Lower leg skin (tissue), 4 donors: Measurements from ENCODE around the gene TMIE. TPM values are rescaled to one million over a fixed set of nuclear protein-coding genes. Genes with fewer than 3 reads are reported as not detected.

Experiments used
- DNase-seq, 2 donors: peaks; one replicate each; pipeline ENCODE4 v3.0.0-alpha.2; 2019; ENCODE audit warnings: low spot score in 2 of 2
- H3K4me3 ChIP-seq: fragments of 200-600 bp; sonication (generic); 2 replicates; pipeline ENCODE4 v1.5.1; 2017; ENCODE audit warnings: mild to moderate bottlenecking, low read depth; ENCODE audit not compliant: poor library complexity, severe bottlenecking
- POLR2A ChIP-seq, 2 donors: fragments of 450-650 bp; IDR thresholded peaks; one replicate each; pipeline ENCODE4 v1.6.1; 2016 to 2017; ENCODE audit warnings: antibody characterized with exemption in 2 of 2, mild to moderate bottlenecking in 1 of 2, moderate library complexity in 1 of 2
- WGBS, 2 donors: methylation state at CpG; one replicate each; pipeline ENCODE4 v1.1.5; 2018; 5-methylcytosine and 5-hydroxymethylcytosine counted together
- intact Hi-C: fragments of 100-400 bp; cut with DNase I; formaldehyde crosslinking; loops from one replicate; pipeline ENCODE4 v1.15.0; 2023; ENCODE audit warnings: low total_unique reads
- total RNA-seq, 4 donors: library from RNA; depleted of rRNA; stranded (reverse); fragments of >200 nt; gene quantifications; one replicate each; pipeline ENCODE4 v1.1.0, GENCODE V29; 2016
- TF ChIP-seq, protein P1 (sequence below), 3 donors: fragments of 450-650 bp; IDR thresholded peaks; one replicate each; pipeline ENCODE4 v1.5.1; 2016; ENCODE audit warnings: antibody characterized with exemption in 3 of 3, mild to moderate bottlenecking in 3 of 3, moderate library complexity in 2 of 3

The TMIE gene
- total RNA-seq, 4 donors from 2014 or later: 0.37 to 1.1 (median 0.67) TPM

DNA sequence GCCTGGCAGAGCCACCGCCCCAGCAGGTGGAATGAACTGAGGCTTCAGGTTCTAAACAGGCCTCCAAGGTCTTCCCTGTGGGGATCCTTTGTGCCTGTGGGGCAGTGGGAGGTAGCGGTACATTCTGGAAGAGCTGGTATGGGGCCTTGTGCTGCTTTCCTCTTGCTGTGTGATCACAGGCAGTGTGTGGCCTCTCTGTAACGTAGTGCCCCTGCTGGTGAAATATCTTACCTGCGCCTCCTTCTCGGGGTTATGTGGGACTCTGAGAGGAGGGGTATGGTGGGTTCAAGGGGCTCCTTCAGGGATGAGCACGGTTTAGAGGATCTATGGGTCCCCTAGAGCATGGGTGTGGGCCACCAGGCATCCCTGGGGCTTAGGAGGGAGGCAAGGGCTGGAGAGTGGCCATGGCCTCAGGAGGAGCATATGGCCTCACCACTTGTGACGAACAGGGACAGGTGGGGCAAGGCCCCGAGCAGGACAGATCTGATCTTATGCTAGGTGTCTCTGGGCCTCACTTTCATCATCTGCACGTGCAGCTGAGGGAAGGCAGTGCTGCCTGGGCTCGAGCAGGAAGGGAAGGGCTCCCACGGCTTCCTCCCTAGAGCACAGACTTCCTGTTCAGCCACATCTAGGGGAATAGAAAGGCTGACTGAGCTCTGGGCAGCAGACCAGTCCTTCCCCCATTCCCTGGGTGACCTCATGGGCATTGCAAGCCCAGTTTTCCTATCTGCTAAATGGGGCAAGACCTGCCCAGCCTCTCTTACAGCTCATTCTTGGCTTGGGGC is 5.8 kb upstream of the TMIE start:
- H3K4me3 ChIP-seq: no peak overlapping the region
- peak in 1 of 2 donors; percentile 72 for DNase-seq
- TF ChIP-seq, protein P1, sequence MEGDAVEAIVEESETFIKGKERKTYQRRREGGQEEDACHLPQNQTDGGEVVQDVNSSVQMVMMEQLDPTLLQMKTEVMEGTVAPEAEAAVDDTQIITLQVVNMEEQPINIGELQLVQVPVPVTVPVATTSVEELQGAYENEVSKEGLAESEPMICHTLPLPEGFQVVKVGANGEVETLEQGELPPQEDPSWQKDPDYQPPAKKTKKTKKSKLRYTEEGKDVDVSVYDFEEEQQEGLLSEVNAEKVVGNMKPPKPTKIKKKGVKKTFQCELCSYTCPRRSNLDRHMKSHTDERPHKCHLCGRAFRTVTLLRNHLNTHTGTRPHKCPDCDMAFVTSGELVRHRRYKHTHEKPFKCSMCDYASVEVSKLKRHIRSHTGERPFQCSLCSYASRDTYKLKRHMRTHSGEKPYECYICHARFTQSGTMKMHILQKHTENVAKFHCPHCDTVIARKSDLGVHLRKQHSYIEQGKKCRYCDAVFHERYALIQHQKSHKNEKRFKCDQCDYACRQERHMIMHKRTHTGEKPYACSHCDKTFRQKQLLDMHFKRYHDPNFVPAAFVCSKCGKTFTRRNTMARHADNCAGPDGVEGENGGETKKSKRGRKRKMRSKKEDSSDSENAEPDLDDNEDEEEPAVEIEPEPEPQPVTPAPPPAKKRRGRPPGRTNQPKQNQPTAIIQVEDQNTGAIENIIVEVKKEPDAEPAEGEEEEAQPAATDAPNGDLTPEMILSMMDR (IDR thresholded peaks at IDR 0.05): no peak
- no peak for TF ChIP-seq POLR2A (IDR thresholded peaks at IDR 0.05)
- WGBS, 2 donors: 57% methylated on average over 11 of the region's 11 CpGs
- intact Hi-C loops: no loop called here

DNA sequence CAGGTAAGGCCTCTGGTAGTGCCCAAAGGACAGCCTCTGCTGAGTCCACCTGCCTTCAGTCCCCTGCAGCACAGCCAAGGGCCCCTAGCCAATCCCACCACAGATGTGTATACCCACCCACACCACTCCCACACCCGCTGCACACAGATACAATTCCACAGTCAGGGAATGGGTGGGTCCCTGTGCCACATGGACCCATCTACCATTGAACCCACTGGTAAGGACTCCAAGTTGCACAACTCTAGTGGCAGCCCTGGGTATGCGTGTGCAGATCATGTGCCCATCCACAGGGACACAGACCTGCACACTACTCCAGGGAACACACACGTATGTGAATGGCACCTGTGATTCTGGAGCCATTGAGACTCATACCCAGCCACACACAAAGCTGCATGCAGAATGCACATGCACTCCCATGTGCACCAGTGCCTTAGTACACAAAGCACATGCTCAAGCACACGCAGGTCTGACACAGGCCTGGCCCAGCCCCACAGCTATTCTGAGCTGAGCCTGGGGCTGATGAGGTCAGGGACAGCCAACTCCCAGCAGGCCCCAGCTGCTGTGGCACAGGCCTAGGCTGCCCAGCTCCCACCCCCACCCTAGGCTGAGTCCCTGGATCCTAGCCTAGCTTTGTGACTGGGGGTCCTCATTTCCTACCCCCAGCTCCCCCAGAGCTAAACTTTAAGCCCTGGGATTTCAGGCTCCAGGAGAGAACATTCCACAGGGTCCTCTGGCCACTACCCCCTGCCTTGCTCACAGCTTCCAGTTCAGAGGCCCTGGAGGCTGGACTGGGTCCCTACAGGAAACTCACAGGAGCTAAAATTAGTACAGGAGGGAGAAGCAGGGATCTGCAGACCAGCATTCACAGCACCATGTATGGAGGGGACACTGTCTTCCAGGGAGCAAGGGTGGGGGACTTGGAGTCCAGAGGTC is 5.0 kb upstream of the TMIE start:
- TF ChIP-seq, protein P1 (IDR thresholded peaks at IDR 0.05): no peak
- no peak for TF ChIP-seq POLR2A (IDR thresholded peaks at IDR 0.05)
- WGBS, 2 donors: 39 to 61% methylated on average over 3 to 4 of the region's 4 CpGs
- H3K4me3 ChIP-seq: no peak overlapping the region
- DNase-seq: no peak
- intact Hi-C loops: no loop called here

DNA sequence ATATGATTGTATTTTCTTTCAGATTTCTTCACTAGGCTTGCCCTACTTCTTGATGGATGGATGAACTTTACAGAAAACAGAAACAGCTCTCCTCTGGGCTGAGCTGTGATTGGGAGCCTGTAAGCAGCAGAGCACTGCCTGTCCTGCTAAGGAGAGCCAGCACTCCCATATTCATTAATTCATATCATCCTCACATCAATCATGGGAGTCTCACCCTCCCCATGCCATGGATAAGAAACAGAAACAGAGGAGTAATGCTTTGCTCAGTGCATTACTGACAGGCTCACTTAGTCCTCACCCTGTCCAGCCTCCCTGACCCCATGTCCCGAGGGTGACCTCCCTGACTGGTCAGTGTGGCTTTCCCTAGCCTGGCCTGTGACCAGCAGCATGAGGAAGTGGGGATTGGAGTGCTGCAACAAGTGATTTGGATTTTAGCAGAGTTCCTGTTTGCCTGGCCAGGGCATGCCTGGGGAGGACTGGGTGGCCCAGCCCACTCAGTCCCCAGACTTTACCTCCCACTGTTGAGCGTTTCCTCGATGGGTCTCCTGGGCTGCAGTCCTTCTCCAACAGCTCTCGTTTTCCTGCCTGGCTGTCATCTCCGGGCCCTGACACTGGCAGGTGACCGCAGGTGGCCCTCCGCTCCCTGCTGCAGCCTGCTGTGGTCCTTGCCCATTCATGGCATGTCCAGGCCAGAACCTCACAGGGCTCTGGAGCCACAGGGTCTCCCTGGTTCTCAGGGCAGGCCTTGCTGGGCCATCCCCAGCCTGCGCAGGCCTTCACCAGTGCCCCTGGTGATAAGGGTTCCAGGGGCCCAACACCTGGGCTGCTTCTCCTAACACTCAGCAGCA is 1.3 kb upstream of the TMIE start:
- peak in 1 of 2 donors; percentile 53 for DNase-seq
- intact Hi-C loops: no loop called here
- WGBS, 2 donors: 77 to 78% methylated on average over 7 to 8 of the region's 8 CpGs
- H3K4me3 ChIP-seq: no peak overlapping the region
- TF ChIP-seq, protein P1 (IDR thresholded peaks at IDR 0.05): no peak
- TF ChIP-seq POLR2A (IDR thresholded peaks at IDR 0.05): no peak

DNA sequence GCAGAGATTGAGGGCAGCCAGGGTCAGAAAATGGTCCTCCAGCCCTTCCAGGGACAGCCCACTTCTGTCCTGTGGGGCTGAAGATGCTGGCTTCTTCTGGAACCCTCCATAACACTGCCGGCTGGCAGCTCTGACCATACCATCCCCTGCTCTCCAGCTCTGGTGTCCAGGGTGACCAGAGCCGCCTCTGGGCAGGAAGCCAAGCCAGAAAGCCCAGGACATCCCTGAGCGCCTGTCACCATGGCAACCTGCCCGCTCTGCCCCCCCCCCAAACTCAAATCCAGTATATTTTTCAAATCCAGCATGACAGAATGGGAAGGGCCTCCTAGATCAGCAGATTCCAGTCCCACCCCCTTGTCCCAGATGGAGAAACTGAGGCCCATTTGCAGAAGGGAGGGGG is 420 bp upstream of the TMIE start:
- no peak for TF ChIP-seq POLR2A (IDR thresholded peaks at IDR 0.05)
- TF ChIP-seq, protein P1 (IDR thresholded peaks at IDR 0.05): no peak
- intact Hi-C loops: no loop called here
- 47 to 52% methylated on average over 4 of the region's 4 CpGs for WGBS, 2 donors
- DNase-seq: no peak
- no peak overlapping the region for H3K4me3 ChIP-seq

DNA sequence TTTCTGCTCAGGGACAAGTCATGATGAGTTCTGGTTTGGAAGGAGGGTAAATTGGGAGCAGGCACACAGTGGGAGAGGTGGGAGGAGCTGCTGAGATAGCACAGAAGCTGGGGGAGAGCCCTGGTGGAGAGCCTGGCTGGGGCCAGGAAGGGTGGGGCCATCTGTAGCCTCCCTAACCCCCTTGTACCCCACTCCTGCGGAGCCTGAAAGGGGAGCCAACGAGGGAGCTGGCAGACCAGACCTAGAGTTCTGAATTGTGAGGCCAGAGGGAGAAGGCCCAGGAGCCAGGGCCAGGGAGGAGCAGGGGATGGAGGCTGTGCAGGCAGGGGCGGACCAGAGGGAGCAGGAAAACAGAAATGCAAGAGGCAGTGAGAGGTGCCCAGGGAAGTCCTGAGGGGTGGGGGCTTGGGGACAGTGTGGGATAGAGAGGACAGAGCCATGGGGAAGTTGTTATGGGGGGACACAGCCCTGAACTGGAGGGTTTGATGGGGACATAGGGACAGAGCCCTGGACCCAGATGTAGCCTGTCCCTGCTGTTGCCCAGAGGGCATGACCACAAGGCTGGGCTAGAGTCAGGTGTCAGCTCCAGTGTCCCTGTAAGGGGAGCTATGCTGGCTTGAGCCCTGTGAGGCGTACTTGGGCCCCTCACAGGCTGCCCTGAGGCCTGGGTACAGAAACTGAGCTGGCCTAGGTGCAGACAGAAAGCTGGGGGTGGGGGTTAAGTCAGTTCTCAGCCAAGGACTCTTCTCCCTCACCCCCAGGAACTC is 1.2 kb downstream of the TMIE start:
- DNase-seq: no peak
- TF ChIP-seq, protein P1 (IDR thresholded peaks at IDR 0.05): no peak
- no peak for TF ChIP-seq POLR2A (IDR thresholded peaks at IDR 0.05)
- intact Hi-C loops: no loop called here
- H3K4me3 ChIP-seq: no peak overlapping the region
- 65 to 83% methylated on average over 4 of the region's 4 CpGs for WGBS, 2 donors
